Right cardiac atrium (tissue), 5 donors: ENCODE measurements around the gene FAM133A. TPM values are rescaled to one million over a fixed set of nuclear protein-coding genes. Genes with fewer than 3 reads are reported as not detected.

Experiments used
- ATAC-seq, 2 donors: fragments of 200-7000 bp; cut with Tn5 transposase; one replicate each; pipeline versions ENCODE4 v1.8.0 to v1.9.1; 2020; ENCODE audit warnings: moderate library complexity in 2 of 2, mild to moderate bottlenecking in 1 of 2
- DNase-seq, 3 donors: peaks; one replicate each; pipeline ENCODE4 v3.0.0-alpha.2; 2020
- H3K27ac ChIP-seq: one replicate; pipeline ENCODE4 v1.5.1; 2013; ENCODE audit warnings: mild to moderate bottlenecking, low read length, control low read depth, moderate library complexity
- H3K27me3 ChIP-seq: one replicate; pipeline ENCODE4 v1.6.1; 2013; ENCODE audit not compliant: control insufficient read depth, insufficient read depth
- H3K4me1 ChIP-seq: one replicate; pipeline ENCODE4 v1.6.1; 2013; ENCODE audit warnings: low read length; ENCODE audit not compliant: control insufficient read depth, insufficient read depth
- H3K4me3 ChIP-seq: one replicate; pipeline ENCODE4 v1.5.1; 2013; ENCODE audit warnings: low read length, control low read depth
- H3K9me3 ChIP-seq: one replicate; pipeline ENCODE4 v1.6.1; 2013; ENCODE audit warnings: low read length; ENCODE audit not compliant: control insufficient read depth
- WGBS: extraction: QIAGEN DNeasy Blood & Tissue Kit; methylation state at CpG from one replicate; pipeline ENCODE4 v1.1.7; 2013; 5-methylcytosine and 5-hydroxymethylcytosine counted together
- intact Hi-C, 4 donors: fragments of 100-400 bp; cut with DNase I; formaldehyde crosslinking; loops; one replicate each; pipeline versions ENCODE4 v1.11.0 to v1.14.0; 2022 to 2023
- long read RNA-seq, 4 donors: library from polyadenylated mRNA; unstranded; transcript quantifications; one replicate each; pipeline ENCODE4 v2.0.0, GENCODE V29; 2020 to 2021
- polyA plus RNA-seq: library from polyadenylated mRNA; stranded (reverse); fragments of 200-250 nt; gene quantifications from one replicate; pipeline ENCODE4 v1.2.3, GENCODE V29; 2013
- total RNA-seq, 4 donors: library from RNA; stranded (reverse); fragmentation: NEBNext Ultra II Directional; extraction: Animal tissue kit (Norgen Biotek cat#: 25700); gene quantifications; one replicate each; pipeline ENCODE4 v1.2.1, GENCODE V29; 2021
- donor health status: healthy with polysubstance abuse.
- donor health status: DM: no; HTN: yes; CAD: no.
- donor health status: DM: no; HTN: no; CAD: no.
- donor health status: DM: no; HTN: yes; CAD: no; lungs with severe emphysema.
- donor health status: DM: yes; HTN: yes; CAD: no.

Gene FAM133A
- total RNA-seq (1 to 10 TPM in 1 of 4 donors, under 1 TPM in 3; 0.36 to 1.4 (median 0.78) TPM), polyA plus RNA-seq (0.27 TPM)
- long read RNA-seq, donor 1, partial matches to known transcripts = 0 of 3 reads
- long read RNA-seq, donor 1, other reads (novel, unspliced or antisense) = 3 of 3 reads
- long read RNA-seq, donor 2 = 0 reads
- long read RNA-seq, donor 3, partial matches to known transcripts = 0 of 1 reads
- long read RNA-seq, donor 3, other reads (novel, unspliced or antisense) = 1 of 1 reads
- long read RNA-seq, donor 4 = 0 reads

DNA sequence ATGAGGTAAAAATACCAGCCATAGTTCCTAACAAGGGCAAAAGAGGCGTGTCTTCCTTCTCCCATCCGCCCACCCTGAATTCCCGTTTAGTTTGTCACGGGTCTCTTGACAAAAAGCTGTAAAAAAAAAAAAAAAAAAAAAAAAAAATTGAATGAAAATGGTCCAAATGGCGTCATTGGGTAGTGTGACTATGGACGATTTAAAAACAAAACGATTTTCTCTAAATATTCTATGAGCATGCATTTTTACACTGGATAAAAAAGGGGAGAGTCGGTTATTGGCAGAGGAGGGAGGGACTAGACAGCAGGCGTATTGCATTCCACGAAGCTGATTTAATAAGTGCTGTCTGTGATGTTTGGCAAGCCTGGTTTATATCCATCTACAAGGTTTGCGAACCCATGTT lies at the start of gene FAM133A:
Gene FAM133A (plus strand): TSS at position 338 of the 403 bp plus-strand sequence. CDS start 35,214 bp downstream, outside the sequence.
- H3K9me3 ChIP-seq = no peaks in the 10 kb centered on the region
- DNase-seq = no peak
- intact Hi-C loops = no loop called here
- no peaks in the 10 kb centered on the region for H3K27me3 ChIP-seq
- H3K27ac ChIP-seq = peak within 1 kb of the TSS; percentile 92
- WGBS = 0% methylated on average over 11 of the region's 11 CpGs
- H3K4me1 ChIP-seq = no peaks in the 10 kb centered on the region
- peak; percentile 77 to 79 for ATAC-seq
- peak within 1 kb of the TSS; percentile 60 for H3K4me3 ChIP-seq

DNA sequence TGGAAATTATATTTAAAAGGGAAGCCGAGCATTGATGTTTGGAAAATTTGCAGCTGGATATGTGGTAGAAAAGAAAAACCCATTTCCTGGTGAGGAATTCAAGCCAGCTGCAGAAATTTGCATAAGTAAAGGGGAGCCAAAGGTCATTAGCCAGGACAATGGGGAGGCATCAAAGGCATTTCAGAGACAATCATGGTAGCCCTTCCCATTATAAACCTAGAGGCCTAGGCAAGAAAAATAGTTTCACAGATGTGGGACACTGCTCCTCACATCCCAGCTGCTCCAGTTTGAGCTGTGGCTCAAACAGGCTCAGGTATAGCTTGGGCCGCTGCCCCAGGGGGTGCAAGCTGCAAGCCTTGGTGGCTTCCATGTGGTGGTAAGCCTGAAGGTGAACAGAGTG lies 36.4 kb upstream of the FAM133A start:
- intact Hi-C loops = no loop called here
- no peaks in the 10 kb centered on the region for H3K4me1 ChIP-seq
- WGBS = 83% methylated on average over 2 of the region's 2 CpGs

GRCh38 chrX:93649381-93649780 lies 24.6 kb upstream of the FAM133A start:
- no peak overlapping the region for H3K4me3 ChIP-seq
- WGBS = 77% methylated on average over 1 of the region's 1 CpG
- H3K9me3 ChIP-seq = no peaks in the 10 kb centered on the region
- H3K27ac ChIP-seq = no peak overlapping the region
- H3K4me1 ChIP-seq = no peaks in the 10 kb centered on the region
- no peak for ATAC-seq
- no peaks in the 10 kb centered on the region for H3K27me3 ChIP-seq
- intact Hi-C loops = no loop called here
- no peak for DNase-seq

More for the DNA sequence above, 36.4 kb upstream of the FAM133A start:
- H3K27me3 ChIP-seq = no peaks in the 10 kb centered on the region
- H3K4me3 ChIP-seq = no peak overlapping the region
- H3K9me3 ChIP-seq = no peaks in the 10 kb centered on the region
- no peak overlapping the region for H3K27ac ChIP-seq
- no peak for ATAC-seq
- DNase-seq = no peak

- H3K9me3 ChIP-seq = no peaks in the 10 kb centered on the region
- ATAC-seq = no peak
- intact Hi-C loops = no loop called here
- no peak overlapping the region for H3K27ac ChIP-seq
- H3K4me1 ChIP-seq = no peaks in the 10 kb centered on the region
- no peak overlapping the region for H3K4me3 ChIP-seq
- no peak for DNase-seq
- WGBS = 85% methylated on average over 7 of the region's 7 CpGs
- H3K27me3 ChIP-seq = no peaks in the 10 kb centered on the region
Observed at GRCh38 chrX:93660575-93660974, 13.4 kb upstream of the FAM133A start.

- peak; percentile 61 to 82 (median 75) for DNase-seq
- under 1% methylated on average over 51 of the region's 51 CpGs for WGBS
- Histone ChIP-seq H3K9me3 (no peaks in the 10 kb centered on the region), H3K27me3 (no peaks in the 10 kb centered on the region), H3K27ac (peak within 1 kb of the TSS; percentile 92), H3K4me3 (peak within 1 kb of the TSS; percentile 60), H3K4me1 (no peaks in the 10 kb centered on the region)
- peak; percentile 97 to 98 for ATAC-seq
- intact Hi-C loops = no loop called here
Observed at GRCh38 chrX:93673056-93673868, 744 bp upstream of the FAM133A start, which contains the start of gene NAP1L3. NAP1L3 (minus strand) TSS chrX:93673578; CDS start chrX:93673304, 274 bp downstream.

DNA sequence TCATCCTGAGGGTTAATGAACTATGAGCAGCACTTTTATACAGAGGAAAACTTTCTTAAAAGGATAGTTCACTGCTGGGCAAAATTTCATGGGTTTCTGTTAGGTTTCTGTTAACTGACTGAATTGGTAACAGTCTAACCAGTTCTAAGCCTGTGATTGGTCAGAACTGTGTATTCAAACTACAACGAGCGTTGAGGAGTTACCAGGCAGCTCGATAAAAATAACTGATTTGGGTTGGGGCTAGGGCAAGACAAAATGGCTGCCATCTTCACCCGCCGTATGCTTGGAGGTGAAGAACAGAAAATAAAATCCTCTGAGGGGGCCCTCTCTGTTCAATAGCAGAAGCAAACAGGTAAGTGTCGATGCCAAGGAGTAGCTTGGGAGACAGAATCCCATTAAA lies 22.0 kb downstream of the FAM133A start:
- no peaks in the 10 kb centered on the region for H3K4me1 ChIP-seq
- 96% methylated on average over 6 of the region's 6 CpGs for WGBS
- no peak for ATAC-seq

GRCh38 chrX:93703701-93704100 lies 29.7 kb downstream of the FAM133A start:
- no peaks in the 10 kb centered on the region for H3K4me1 ChIP-seq
- H3K27ac ChIP-seq = no peak overlapping the region
- no peaks in the 10 kb centered on the region for H3K27me3 ChIP-seq
- no peak overlapping the region for H3K4me3 ChIP-seq
- no peaks in the 10 kb centered on the region for H3K9me3 ChIP-seq
- intact Hi-C loops = no loop called here
- WGBS = 67% methylated on average over 2 of the region's 2 CpGs
- ATAC-seq (no peak), DNase-seq (no peak)

More for the DNA sequence above, 22.0 kb downstream of the FAM133A start:
- no peak for DNase-seq
- intact Hi-C loops = no loop called here
- H3K9me3 ChIP-seq = no peaks in the 10 kb centered on the region
- H3K27ac ChIP-seq = no peak overlapping the region
- H3K27me3 ChIP-seq = no peaks in the 10 kb centered on the region
- no peak overlapping the region for H3K4me3 ChIP-seq

GRCh38 chrX:93711076-93711475 lies 37.1 kb downstream of the FAM133A start:
- Histone ChIP-seq H3K4me3 (no peak overlapping the region), H3K27ac (no peak overlapping the region), H3K4me1 (no peaks in the 10 kb centered on the region), H3K27me3 (no peaks in the 10 kb centered on the region), H3K9me3 (no peaks in the 10 kb centered on the region)
- no peak for ATAC-seq
- intact Hi-C loops = no loop called here
- WGBS = 76% methylated on average over 4 of the region's 4 CpGs
- no peak for DNase-seq

- ATAC-seq = no peak
- Histone ChIP-seq H3K4me1 (no peaks in the 10 kb centered on the region), H3K27me3 (no peaks in the 10 kb centered on the region), H3K27ac (no peak overlapping the region), H3K4me3 (no peak overlapping the region), H3K9me3 (no peaks in the 10 kb centered on the region)
- intact Hi-C loops = no loop called here
- DNase-seq = no peak
Observed at GRCh38 chrX:93741811-93742210, 67.8 kb downstream of the FAM133A start.

DNA sequence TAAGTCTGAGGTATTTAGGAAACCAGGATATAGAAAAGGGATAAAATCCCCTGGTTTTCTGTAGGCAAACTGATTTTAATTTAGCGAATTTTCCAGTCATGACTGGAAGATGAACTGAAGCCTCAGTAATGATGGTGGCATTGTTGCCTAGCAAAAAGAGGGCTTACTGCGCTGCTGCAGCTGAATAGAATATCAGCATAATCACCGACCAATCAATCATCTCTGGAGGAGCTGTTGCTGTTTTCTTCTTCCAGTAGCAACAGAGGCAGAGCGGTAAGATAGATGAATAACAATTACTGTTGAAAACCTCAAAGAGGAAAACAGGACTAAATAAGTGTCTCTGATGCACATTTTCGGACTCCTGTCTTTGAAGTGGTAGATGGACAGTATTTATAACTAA lies 86.2 kb downstream of the FAM133A start:
- Histone ChIP-seq H3K27ac (no peak overlapping the region), H3K4me3 (no peak overlapping the region), H3K9me3 (no peaks in the 10 kb centered on the region), H3K27me3 (no peaks in the 10 kb centered on the region), H3K4me1 (no peaks in the 10 kb centered on the region)
- ATAC-seq = no peak
- 77% methylated on average over 5 of the region's 5 CpGs for WGBS
- intact Hi-C loops = no loop called here
- no peak for DNase-seq
